Neural cell (in vitro differentiated cells): ENCODE measurements around the gene RPGRIP1L.

Experiments used
- EP300 ChIP-seq: fragments of 450-650 bp; conservative IDR thresholded peaks from 2 replicates; pipeline ENCODE4 v1.6.1; 2014; ENCODE audit warnings: antibody characterized with exemption, mild to moderate bottlenecking, moderate library complexity; ENCODE audit not compliant: poor library complexity, severe bottlenecking
- EZH2 ChIP-seq: fragments of 200-600, 300-800 bp; shearing (Covaris generic), sonication (generic); IDR thresholded peaks from 2 replicates; pipeline ENCODE4 v1.6.1; 2014; ENCODE audit warnings: antibody characterized with exemption, low read length, borderline replicate concordance, mild to moderate bottlenecking; ENCODE audit not compliant: insufficient read depth, poor library complexity, severe bottlenecking
- REST ChIP-seq: IDR thresholded peaks from 2 replicates; pipeline ENCODE4 v1.6.1; 2012; ENCODE audit warnings: borderline replicate concordance
- TF ChIP-seq, protein P1 (sequence below): fragments of 450-650 bp; IDR thresholded peaks from 2 replicates; pipeline ENCODE4 v1.5.1; 2014; ENCODE audit warnings: antibody characterized with exemption, mild to moderate bottlenecking, moderate library complexity; ENCODE audit not compliant: poor library complexity, severe bottlenecking

GRCh38 chr16:53752560-53752959 is 48.9 kb upstream of the RPGRIP1L start:
- TF ChIP-seq, protein P1, sequence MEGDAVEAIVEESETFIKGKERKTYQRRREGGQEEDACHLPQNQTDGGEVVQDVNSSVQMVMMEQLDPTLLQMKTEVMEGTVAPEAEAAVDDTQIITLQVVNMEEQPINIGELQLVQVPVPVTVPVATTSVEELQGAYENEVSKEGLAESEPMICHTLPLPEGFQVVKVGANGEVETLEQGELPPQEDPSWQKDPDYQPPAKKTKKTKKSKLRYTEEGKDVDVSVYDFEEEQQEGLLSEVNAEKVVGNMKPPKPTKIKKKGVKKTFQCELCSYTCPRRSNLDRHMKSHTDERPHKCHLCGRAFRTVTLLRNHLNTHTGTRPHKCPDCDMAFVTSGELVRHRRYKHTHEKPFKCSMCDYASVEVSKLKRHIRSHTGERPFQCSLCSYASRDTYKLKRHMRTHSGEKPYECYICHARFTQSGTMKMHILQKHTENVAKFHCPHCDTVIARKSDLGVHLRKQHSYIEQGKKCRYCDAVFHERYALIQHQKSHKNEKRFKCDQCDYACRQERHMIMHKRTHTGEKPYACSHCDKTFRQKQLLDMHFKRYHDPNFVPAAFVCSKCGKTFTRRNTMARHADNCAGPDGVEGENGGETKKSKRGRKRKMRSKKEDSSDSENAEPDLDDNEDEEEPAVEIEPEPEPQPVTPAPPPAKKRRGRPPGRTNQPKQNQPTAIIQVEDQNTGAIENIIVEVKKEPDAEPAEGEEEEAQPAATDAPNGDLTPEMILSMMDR: no peak
- TF ChIP-seq EZH2 (no peak), REST (no peak), EP300 (no peak)
